Measurements from ENCODE around the gene ZNF219. TPM values are rescaled to one million over a fixed set of nuclear protein-coding genes. Genes with fewer than 3 reads are reported as not detected.

The ZNF219 gene
- total RNA-seq, 2 experiments from 2014 or later: 5.8 to 5.9 TPM

DNA sequence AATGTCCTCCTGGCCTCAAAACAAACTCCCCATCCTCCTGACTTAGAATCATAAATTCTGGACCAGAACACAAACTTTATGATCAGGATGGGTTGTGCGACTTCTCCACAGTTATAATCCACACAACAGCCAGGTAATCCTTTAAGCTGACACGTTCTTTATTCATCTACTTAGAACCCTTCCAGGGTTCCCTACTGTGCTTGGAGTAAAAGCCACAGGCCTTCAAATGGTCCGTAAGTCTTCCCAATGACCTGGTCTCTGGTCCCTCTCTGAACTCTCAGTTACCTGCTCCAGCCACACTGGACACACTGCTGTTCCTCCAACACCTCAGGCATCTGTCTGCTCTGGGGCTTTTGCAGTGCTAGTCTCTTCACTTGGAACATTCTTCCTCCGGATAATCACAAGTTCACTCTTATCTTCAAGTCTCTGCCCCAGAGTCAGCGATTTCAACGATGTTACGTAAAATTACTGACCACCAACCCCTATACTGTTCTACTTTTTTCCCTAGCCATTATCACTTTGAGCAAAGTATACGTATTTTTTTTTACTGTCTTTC lies 58.0 kb downstream of the ZNF219 start:
- H3K27me3 Mint-ChIP-seq: peaks cover 27% of the 10 kb centered on the region
- H3K27ac Mint-ChIP-seq: no peak overlapping the region
- no peaks in the 10 kb centered on the region for H3K4me1 Mint-ChIP-seq
- H3K9me3 Mint-ChIP-seq (ENCODE audit: low read depth): no peaks in the 10 kb centered on the region
- no peaks in the 10 kb centered on the region for H3K36me3 Mint-ChIP-seq
- CTCF ChIA-PET: interaction anchor here (1.0 to 4.0 kb wide), 8 partner anchors 14 to 344 kb away, joined by 3 to 96 read pairs (median 6); no protein-coding TSS in a partner anchor
- H3K4me3 Mint-ChIP-seq: no peak overlapping the region
- ATAC-seq (no peak), DNase-seq (no peak)

Other genes starting within 250 kb of the ZNF219 start
- not detected for gene RNASE3, start 207.3 kb downstream of the ZNF219 start, total RNA-seq
- not detected for gene RNASE2, start 143.2 kb downstream of the ZNF219 start, total RNA-seq
- 100 to 1,000 TPM; 102 to 111 TPM for gene METTL17, start 108.7 kb downstream of the ZNF219 start, total RNA-seq
- under 1 TPM; 0.16 to 0.44 TPM for gene SLC39A2, start 99.4 kb downstream of the ZNF219 start, total RNA-seq
- 1 to 10 TPM; 2.1 to 6.9 TPM for gene NDRG2, start 73.6 kb downstream of the ZNF219 start, total RNA-seq
- not detected for gene TPPP2, start 68.4 kb downstream of the ZNF219 start, total RNA-seq
- not detected for gene RNASE13, start 63.8 kb downstream of the ZNF219 start, total RNA-seq
- not detected for gene RNASE7, start 56.3 kb downstream of the ZNF219 start, total RNA-seq
- gene RNASE8, start 40.8 kb downstream of the ZNF219 start, total RNA-seq: not detected
- gene ARHGEF40, start 28.4 kb downstream of the ZNF219 start, total RNA-seq: under 1 TPM in 1 of 2 experiments, not detected in 1; 0.09 TPM
- gene TMEM253, start 2.4 kb upstream of the ZNF219 start, total RNA-seq: not detected
- gene OR5AU1, start 57.4 kb upstream of the ZNF219 start, total RNA-seq: not detected
- gene HNRNPC, start 170.8 kb upstream of the ZNF219 start, total RNA-seq: 100 to 1,000 TPM; 718 to 921 TPM
- gene RPGRIP1, start 181.4 kb upstream of the ZNF219 start, total RNA-seq: not detected